ACC112 (cell line): Measurements from ENCODE around the gene GCSAM.

Experiments
- H2AFZ ChIP-seq: fragments of 200-600 bp; sonication (generic); one replicate; pipeline ENCODE4 v1.6.0; 2017; ENCODE audit warnings: antibody characterized with exemption, low read length; ENCODE audit not compliant: unreplicated experiment
- H3K27ac ChIP-seq: fragments of 200-600 bp; sonication (generic); 2 replicates; pipeline ENCODE4 v1.5.1; 2014; ENCODE audit warnings: low read depth, mild to moderate bottlenecking, antibody characterized with exemption, low read length, moderate library complexity
- H3K27me3 ChIP-seq: fragments of 200-600 bp; sonication (generic); 2 replicates; pipeline ENCODE4 v1.6.1; 2014; ENCODE audit warnings: mild to moderate bottlenecking, antibody characterized with exemption, low read length, moderate library complexity, mixed read lengths; ENCODE audit not compliant: insufficient read depth
- H3K36me3 ChIP-seq: fragments of 200-600 bp; sonication (generic); 2 replicates; pipeline ENCODE4 v1.6.1; 2016; ENCODE audit warnings: mild to moderate bottlenecking, antibody characterized with exemption, low read length, moderate library complexity, mixed read lengths; ENCODE audit not compliant: insufficient read depth
- H3K4me1 ChIP-seq: fragments of 200-600 bp; sonication (generic); one replicate; pipeline ENCODE4 v1.6.1; 2016; ENCODE audit warnings: low read length, mixed read lengths; ENCODE audit not compliant: insufficient read depth, unreplicated experiment, control insufficient read depth
- H3K4me3 ChIP-seq: fragments of 200-600 bp; sonication (generic); 2 replicates; pipeline ENCODE4 v1.5.1; 2014; ENCODE audit warnings: mild to moderate bottlenecking, low read depth, low read length
- H3K79me2 ChIP-seq: fragments of 200-600 bp; sonication (generic); one replicate; pipeline ENCODE4 v1.6.0; 2016; ENCODE audit warnings: low read length; ENCODE audit not compliant: control insufficient read depth, unreplicated experiment, insufficient read depth

The GCSAM gene

GRCh38 chr3:112132975-112133448, at the start of gene GCSAM:
Gene GCSAM (minus strand): TSS chr3:112133248. CDS start chr3:112133120, 128 bp downstream.
- no peaks in the 10 kb centered on the region for H3K36me3 ChIP-seq
- no peaks in the 10 kb centered on the region for H3K79me2 ChIP-seq
- no peak within 1 kb of the TSS for H2AFZ ChIP-seq
- H3K4me3 ChIP-seq, result no peak within 1 kb of the TSS
- H3K4me1 ChIP-seq, result no peaks in the 10 kb centered on the region
- H3K27ac ChIP-seq, result no peak within 1 kb of the TSS
- no peaks in the 10 kb centered on the region for H3K27me3 ChIP-seq

GRCh38 chr3:112175646-112176045, 42.6 kb upstream of the GCSAM start:
- Histone ChIP-seq H3K36me3 (no peaks in the 10 kb centered on the region), H3K27me3 (peaks cover 17% of the 10 kb centered on the region; the same call in 1 of the 2 replicates), H3K4me1 (no peaks in the 10 kb centered on the region), H3K79me2 (no peaks in the 10 kb centered on the region), H3K27ac (no peak overlapping the region), H2AFZ (no peak overlapping the region), H3K4me3 (no peak overlapping the region)

- H3K4me3 ChIP-seq, result no peak overlapping the region
- H3K27ac ChIP-seq, result no peak overlapping the region
- peaks cover 17% of the 10 kb centered on the region; the same call in 1 of the 2 replicates for H3K27me3 ChIP-seq
- no peak overlapping the region for H2AFZ ChIP-seq
- no peaks in the 10 kb centered on the region for H3K4me1 ChIP-seq
- no peaks in the 10 kb centered on the region for H3K36me3 ChIP-seq
- H3K79me2 ChIP-seq, result no peaks in the 10 kb centered on the region
Measured at GRCh38 chr3:112175037-112175436, 42.0 kb upstream of the GCSAM start.

- no peaks in the 10 kb centered on the region for H3K4me1 ChIP-seq
- no peak overlapping the region for H3K27ac ChIP-seq
- no peaks in the 10 kb centered on the region for H3K79me2 ChIP-seq
- no peak overlapping the region for H2AFZ ChIP-seq
- peaks cover 11% of the 10 kb centered on the region; the same call in 1 of the 2 replicates for H3K27me3 ChIP-seq
- H3K4me3 ChIP-seq, result no peak overlapping the region
- H3K36me3 ChIP-seq, result no peaks in the 10 kb centered on the region
Measured at GRCh38 chr3:112171144-112171543, 38.1 kb upstream of the GCSAM start.

GRCh38 chr3:112170046-112170445, 37.0 kb upstream of the GCSAM start:
- no peak overlapping the region for H3K4me3 ChIP-seq
- H2AFZ ChIP-seq, result no peak overlapping the region
- H3K27me3 ChIP-seq, result peaks cover 4% of the 10 kb centered on the region; the same call in 1 of the 2 replicates
- no peaks in the 10 kb centered on the region for H3K36me3 ChIP-seq
- H3K27ac ChIP-seq, result no peak overlapping the region
- no peaks in the 10 kb centered on the region for H3K79me2 ChIP-seq
- no peaks in the 10 kb centered on the region for H3K4me1 ChIP-seq

GRCh38 chr3:112167758-112168157, 34.7 kb upstream of the GCSAM start:
- Histone ChIP-seq H3K4me3 (no peak overlapping the region), H3K27me3 (no peaks in the 10 kb centered on the region), H3K4me1 (no peaks in the 10 kb centered on the region), H2AFZ (no peak overlapping the region), H3K36me3 (no peaks in the 10 kb centered on the region), H3K27ac (no peak overlapping the region), H3K79me2 (no peaks in the 10 kb centered on the region)

GRCh38 chr3:112149136-112149535, 16.1 kb upstream of the GCSAM start:
- no peak overlapping the region for H3K27ac ChIP-seq
- H3K79me2 ChIP-seq, result no peaks in the 10 kb centered on the region

GRCh38 chr3:112143689-112144088, 10.6 kb upstream of the GCSAM start:
- Histone ChIP-seq H3K4me3 (no peak overlapping the region), H3K27ac (no peak overlapping the region), H2AFZ (no peak overlapping the region)

More at GRCh38 chr3:112149136-112149535, 16.1 kb upstream of the GCSAM start:
- H3K36me3 ChIP-seq, result no peaks in the 10 kb centered on the region
- H3K4me3 ChIP-seq, result no peak overlapping the region
- no peak overlapping the region for H2AFZ ChIP-seq
- H3K4me1 ChIP-seq, result no peaks in the 10 kb centered on the region
- peaks cover 10% of the 10 kb centered on the region; the same call in 1 of the 2 replicates for H3K27me3 ChIP-seq

GRCh38 chr3:112143251-112143650, 10.2 kb upstream of the GCSAM start:
- no peaks in the 10 kb centered on the region for H3K36me3 ChIP-seq
- H3K79me2 ChIP-seq, result no peaks in the 10 kb centered on the region
- peaks cover 14% of the 10 kb centered on the region for H3K27me3 ChIP-seq
- H3K27ac ChIP-seq, result no peak overlapping the region
- no peak overlapping the region for H3K4me3 ChIP-seq
- H3K4me1 ChIP-seq, result no peaks in the 10 kb centered on the region
- no peak overlapping the region for H2AFZ ChIP-seq

More at GRCh38 chr3:112143689-112144088, 10.6 kb upstream of the GCSAM start:
- no peaks in the 10 kb centered on the region for H3K36me3 ChIP-seq
- no peaks in the 10 kb centered on the region for H3K79me2 ChIP-seq
- no peaks in the 10 kb centered on the region for H3K4me1 ChIP-seq
- peaks cover 14% of the 10 kb centered on the region for H3K27me3 ChIP-seq

GRCh38 chr3:112141293-112141692, 8.2 kb upstream of the GCSAM start:
- Histone ChIP-seq H3K36me3 (no peaks in the 10 kb centered on the region), H3K79me2 (no peaks in the 10 kb centered on the region), H2AFZ (no peak overlapping the region), H3K27ac (no peak overlapping the region), H3K4me1 (no peaks in the 10 kb centered on the region), H3K4me3 (no peak overlapping the region), H3K27me3 (peaks cover 8% of the 10 kb centered on the region)

- Histone ChIP-seq H3K27ac (no peak overlapping the region), H3K4me1 (no peaks in the 10 kb centered on the region), H2AFZ (no peak overlapping the region), H3K79me2 (no peaks in the 10 kb centered on the region), H3K36me3 (no peaks in the 10 kb centered on the region), H3K4me3 (no peak overlapping the region), H3K27me3 (peaks cover 8% of the 10 kb centered on the region)
Measured at GRCh38 chr3:112140584-112140983, 7.5 kb upstream of the GCSAM start.
